NCI-H1417 treated with DMSO at 0.1 percent for 48 hours (cell line): Measurements from ENCODE around the gene ORM2.
"Not testable (repeated sequence)": the region's sequence is repeated elsewhere in the genome, so short reads cannot be mapped to it uniquely, and the experiment has no call there.

Experiments used
- DNase-seq: peaks from one replicate; lab custom pipeline; 2025; lab: John Stamatoyannopoulos, UW

Gene ORM2

DNA sequence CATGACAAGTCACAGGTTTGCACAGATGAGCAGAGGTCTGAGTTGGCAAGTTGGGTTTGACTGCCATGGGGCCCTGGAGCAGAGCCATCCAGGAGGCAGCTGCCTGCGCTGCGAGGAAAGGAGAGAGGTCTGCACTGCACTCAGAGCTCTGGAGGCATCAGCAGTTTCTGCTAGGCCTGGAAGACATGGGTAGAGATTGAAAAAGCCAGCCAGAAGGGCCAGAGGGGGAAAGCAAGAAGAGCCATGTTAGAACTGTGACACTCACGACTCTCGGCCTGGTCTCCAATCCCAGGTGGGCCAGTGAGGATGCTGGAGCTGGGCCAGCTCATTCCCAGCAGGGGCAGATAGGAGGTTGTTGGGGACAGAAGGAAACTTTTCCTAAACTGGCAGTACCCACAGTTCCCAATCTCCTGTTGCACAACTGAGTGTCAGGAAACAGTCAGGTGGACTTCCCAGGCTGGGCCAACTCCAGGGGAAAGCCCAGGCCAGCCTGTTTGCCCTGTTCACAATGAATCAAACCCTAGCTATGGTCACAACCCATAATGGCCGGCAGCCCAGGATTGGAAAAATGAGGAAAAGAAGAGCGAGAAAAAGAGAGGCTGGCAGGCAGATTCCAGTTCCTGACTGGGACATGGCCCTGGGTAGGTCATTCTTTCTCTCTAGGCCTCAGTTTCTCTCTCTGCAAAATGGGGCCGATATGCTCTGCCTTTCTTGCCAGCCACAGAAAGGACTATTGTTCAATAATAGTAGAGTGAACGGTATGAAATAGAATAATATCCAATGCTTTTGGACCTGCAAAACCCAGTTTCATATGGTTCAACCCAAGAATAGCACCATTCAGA is 14.6 kb upstream of the ORM2 start:
- no peak for DNase-seq

DNA sequence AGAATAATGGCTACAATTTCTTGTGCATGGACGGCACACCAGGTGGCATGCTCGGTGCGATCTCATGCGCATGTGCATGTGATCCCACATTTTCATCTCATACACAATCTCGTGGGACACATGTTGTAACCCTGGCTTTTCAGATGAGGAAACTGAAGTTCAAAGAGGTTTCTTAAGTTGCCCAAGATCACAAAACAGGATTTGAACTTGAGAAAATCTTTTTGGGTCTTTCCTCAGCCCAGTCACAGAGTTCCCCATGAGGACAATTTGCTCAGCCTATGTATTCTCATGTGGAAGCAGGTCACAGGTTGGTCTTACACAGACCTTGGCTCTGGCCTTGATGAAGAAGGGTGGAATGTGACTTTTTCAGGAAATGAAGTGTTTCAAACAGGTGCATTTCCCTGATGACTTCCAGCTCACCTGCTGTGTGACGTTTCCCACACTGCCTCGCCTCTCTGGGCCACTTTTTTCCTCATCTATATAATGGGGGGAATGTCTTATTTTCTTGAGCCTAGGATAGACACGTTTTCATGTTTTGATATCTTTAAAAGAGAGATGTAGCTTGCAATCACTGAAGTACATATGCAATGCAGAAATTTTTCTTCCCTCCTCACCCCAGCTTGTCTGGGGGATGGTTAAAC is 13.8 kb upstream of the ORM2 start:
- DNase-seq = no peak

DNA sequence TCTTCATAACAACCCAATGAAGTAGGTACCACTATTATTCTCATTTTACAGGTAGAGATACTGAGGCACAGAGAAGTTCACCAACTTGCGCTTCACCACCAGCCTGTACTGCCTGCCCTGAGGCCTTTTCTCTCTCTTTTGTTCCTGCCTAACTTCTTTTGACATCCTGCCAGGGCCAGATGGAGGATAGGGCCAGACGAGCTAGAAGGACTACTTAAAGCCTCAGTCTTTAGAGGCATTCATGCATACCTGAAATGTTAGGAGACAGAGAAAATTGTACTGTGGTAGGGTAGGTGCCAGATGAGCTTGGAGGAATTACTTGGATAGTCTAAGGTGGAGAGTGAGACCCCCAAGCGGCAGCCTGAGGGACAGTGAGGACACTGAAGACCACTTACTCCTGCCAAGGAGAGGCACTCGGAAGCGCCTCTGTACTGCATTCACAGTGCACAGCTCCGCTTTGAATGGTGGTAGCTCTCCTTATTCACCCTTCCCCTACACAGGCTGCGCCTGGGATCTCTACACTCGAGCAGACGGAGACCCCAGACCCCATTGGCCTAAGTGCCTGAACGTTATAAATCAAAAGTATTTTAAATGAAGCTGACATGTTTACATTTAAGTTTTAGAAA is 13.0 kb upstream of the ORM2 start:
- DNase-seq = no peak

DNA sequence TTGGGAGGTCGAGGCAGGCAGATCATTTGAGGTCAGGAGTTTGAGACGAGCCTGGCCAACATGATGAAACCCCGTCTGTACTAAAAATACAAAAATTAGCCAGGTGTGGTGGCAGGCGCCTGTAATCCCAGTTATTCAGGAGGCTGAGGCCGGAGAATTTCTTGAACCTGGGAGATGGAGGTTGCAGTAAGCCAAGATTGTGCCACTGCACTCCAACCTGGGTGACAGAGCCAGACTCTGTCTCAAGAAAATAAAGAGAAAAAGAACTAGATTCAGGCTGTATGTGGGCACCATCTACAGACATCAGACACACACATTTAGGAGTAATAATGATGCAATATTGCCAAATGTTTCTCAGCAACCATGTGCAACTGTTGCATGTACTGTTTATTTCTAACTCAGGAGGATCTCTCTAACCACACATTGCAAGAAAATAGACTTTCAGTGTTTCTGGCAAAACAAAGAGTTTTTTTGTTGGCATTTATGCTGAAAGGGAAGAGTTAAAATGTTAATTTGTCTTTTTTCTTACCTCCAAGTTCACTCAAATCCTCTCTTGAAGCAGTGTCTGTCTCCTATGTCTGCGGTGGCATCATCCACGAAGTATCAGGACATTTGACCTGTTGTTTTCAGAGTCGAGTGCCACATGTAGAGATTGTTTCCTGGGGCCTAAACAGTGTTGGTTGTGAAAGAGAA is 11.9 kb upstream of the ORM2 start:
- no peak for DNase-seq

DNA sequence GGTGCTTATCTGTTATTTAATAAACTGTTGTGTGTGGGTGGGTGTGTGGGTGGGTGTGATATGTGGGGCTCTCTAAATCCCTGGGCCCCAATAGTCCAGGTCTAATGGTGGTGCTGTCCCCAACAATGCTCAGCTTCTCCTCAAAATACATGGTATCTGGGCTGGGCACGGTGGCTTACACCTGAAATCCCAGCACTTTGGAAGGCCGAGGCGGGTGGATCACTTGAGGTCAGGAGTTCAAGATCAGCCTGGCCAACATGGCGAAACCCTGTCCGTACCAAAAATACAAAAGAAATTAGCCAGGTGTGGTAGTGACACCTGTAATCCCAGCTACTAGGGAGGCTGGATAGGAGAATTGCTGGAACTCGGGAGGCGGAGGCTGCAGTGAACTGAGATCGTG is 11.3 kb upstream of the ORM2 start:
- no peak for DNase-seq

DNA sequence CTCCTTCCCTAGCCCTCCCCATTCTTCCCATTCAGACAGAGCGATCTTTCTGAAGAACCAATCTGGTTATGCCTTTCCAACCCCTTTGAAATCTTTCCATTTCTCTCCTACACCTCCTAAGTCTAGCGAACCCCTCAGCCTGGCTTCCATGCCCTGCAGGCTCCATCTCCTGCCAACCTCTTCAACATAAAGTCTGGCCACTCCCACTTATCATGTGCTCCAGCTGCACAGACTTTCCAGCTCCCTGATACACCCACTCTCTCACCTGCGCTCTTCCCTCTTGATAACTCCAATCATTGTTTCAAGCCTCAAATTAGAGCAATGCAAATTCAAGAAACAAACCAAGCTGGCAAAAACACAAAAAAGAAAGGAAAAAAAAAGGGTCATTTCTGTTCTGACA is 10.5 kb upstream of the ORM2 start:
- DNase-seq = no peak

DNA sequence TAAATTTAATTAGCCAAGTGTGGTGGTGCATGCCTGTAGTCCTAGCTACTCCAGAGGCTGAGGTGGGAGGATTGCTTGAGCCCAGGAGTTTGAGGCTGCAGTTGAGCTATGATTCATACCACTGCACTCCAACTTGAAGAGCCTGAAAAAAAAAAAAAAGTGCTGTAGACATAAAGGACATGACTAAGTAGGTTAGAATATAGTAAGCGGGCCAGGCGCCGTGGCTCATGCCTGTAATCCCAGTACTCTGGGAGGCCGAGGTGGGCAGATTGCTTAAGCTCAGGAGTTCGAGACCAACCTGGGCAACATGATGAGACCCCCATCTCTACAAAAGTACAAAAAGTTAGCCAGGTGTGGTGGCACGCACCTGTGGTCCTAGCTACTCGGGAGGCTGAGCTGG is 9.0 kb upstream of the ORM2 start:
- not testable (repeated sequence) for DNase-seq

DNA sequence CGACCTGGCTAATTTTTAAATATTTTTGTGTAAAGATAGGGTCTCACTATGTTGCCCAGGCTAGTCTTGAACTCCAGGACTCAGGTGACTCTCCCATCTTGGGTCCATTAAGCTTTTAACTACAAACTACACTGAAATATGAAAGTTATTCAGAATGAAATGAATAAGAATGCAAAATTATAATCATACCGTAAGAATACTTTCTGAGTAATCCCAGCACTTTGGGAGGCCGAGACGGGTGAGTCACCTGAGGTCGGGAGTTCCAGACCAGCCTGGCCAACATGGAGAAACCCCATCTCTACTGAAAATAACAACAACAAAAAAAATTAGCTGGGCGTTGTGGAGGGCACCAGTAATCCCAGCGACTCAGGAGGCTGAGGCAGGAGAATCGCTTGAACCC is 7.9 kb upstream of the ORM2 start:
- DNase-seq = no peak

DNA sequence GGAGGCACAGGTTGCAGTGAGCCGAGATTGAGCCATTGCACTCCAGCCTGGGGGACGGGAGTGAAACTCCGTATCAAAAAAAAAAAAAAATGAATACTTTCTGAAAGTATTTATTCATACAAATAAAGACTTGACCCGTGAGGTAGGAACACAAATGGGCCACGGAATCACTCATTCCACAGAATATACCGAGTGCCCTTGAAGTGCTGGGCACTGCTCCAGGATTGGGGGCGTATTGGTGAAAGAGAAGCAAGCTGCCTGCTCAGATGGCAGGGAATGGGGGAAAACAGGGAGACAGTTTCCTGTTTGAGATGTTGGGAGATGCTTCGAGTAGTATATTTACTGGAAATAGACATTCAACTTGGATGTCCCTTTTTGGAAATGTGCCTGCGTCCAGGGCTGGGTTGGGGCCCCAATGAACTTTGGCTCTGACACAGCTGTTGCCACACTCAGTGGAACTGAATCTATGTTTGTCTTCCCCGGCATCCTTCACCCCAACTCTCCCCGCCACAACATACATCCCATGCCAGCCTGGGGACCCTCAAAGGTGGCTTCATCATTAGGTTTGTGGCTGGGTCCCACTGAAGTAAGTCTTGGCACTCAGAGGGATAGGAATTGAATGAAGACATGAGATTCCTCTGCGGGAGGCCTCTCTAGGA is 7.4 kb upstream of the ORM2 start:
- DNase-seq = not testable (repeated sequence)

DNA sequence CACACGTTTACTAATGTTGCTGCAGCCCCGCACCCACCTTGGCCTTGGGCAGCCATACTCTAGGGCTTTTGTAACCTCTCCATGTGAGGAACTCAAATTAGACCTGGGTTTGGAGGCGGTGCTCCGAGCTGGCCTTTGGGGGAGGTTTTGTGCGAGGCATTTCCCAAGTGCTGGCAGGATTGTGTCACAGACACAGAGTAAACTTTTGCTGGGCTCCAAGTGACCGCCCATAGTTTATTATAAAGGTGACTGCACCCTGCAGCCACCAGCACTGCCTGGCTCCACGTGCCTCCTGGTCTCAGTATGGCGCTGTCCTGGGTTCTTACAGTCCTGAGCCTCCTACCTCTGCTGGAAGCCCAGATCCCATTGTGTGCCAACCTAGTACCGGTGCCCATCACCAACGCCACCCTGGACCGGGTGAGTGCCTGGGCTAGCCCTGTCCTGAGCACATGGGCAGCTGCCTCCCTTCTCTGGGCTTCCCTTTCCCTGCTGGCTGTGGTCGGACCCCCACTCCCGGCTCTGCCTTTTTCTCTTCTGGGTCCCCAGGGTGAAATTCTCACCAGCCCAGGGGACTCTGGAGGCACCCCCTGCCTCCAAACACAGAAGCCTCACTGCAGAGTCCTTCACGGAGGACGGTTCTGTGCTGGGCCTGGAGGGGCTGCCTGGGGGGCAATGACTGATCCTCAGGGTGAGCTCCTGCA is 6.7 kb upstream of the ORM2 start, which contains the start of gene ORM1:
TSS of gene ORM1 (plus strand) at position 268 of the 701 bp plus-strand sequence. CDS start at position 304, 36 bp downstream.
- not testable (repeated sequence) for DNase-seq

DNA sequence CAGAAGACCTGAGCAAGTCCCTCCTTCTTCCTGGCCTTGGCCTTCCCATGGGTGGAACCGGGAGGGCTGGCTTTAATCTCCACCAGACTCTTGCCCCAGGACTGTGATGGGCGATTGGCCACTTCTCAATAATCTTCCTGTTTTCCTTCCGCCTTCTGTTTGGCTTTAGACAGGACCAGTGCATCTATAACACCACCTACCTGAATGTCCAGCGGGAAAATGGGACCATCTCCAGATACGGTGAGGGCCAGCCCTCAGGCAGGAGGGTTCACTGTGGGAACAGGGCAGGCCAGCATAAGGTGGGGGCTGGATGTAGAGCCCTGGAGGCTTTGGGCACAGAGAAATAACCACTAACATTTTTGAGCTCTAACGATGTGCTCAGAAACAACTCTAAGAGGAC is 5.8 kb upstream of the ORM2 start:
- not testable (repeated sequence) for DNase-seq

DNA sequence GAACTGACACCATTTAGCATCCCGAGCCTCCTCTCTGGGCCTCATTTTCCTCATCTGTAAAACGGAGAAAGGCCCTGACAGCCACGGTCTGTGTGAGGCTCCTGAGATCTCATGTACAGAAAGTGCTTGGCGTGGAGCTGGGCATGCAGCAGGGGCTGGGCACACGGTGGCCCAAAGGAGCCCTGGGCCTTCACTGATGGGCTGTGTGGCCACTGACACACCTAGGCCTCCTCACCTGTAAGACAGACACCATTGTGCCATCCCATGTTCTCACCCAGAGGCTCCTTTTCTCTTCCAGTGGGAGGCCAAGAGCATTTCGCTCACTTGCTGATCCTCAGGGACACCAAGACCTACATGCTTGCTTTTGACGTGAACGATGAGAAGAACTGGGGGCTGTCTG is 5.2 kb upstream of the ORM2 start:
- DNase-seq = no peak

DNA sequence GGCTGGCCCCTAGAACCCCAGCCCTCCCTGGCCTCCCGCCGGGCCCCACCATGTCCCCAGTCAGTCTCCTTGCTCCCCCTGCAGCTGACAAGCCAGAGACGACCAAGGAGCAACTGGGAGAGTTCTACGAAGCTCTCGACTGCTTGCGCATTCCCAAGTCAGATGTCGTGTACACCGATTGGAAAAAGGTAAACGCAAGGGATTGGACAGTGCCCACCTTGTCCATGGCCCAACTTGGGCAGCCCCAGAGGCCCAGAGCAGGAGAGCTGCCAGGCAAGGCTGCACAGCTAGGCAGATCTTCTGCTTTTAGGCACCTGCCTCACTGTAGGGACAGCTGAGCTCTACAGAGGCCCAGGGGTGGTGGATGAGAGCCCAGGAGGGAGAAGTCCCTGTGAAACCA is 4.7 kb upstream of the ORM2 start:
- DNase-seq = not testable (repeated sequence)

DNA sequence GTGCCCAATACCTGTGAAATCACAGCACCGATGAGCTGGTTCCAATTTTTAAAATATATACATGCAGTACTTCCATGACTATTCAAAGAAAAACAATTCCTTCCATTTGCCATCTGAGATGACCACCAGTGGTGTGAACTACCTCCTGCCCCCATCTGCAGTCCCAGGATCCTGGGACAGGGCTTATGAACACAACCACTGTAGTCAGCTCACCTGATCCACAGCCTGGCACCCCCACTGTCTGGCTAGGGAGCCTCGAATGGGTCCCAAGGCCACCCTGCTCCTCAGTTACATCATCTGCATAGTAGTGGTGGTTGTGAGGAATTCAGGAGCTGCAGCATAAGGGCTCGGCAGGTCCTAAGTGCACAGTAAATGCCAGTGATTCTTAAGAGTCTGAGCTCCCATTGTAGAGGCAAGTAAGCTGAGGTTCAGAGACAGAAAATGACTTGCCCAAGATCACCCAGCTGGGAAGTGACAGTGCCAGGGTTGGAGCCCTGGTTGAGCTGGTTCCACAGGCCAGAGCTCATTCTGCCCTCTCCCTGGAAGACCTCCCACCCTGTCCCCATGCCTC is 3.9 kb upstream of the ORM2 start:
- not testable (repeated sequence) for DNase-seq

DNA sequence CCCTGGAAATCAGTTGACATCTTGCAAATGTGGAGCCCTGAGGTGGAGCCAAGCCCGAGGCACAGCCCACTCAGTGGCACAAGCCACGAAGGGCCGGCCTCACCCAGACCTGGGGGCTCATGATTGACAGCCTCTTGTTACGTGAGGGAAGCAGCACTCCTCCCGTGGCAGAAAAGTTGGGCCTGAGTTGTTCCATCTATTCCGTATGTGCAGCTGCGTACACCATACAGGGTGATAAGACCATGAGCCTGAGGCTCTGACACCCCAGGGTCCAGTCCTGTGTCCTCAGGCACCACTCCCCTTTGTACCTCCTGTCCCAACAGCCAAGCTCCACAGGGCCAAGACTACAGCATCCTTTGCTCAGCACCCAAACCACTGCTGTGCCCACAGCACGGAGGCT is 1.9 kb upstream of the ORM2 start:
- DNase-seq = no peak

DNA sequence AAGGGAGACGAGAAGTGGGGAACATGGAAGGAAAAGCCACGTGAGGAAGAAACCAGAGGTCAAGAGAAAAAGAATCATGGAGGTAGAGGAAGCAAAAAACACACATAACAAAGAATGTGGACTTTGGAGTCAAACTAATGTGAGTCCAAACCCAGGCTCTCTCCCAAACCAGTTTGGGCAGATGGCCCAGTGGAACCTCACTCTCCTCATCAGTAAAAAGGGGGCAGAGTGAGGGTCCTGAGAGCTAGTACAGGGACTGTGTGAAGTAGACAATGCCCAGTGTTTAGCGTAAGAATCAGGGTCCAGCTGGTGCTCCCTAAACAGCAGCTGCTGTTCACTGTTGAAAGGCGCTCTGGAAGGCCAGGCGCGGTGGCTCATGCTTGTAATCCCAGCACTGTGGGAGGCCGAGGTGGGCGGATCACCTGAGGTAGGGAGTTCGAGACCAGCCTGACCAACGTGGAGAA is 1.3 kb upstream of the ORM2 start:
- not testable (repeated sequence) for DNase-seq

DNA sequence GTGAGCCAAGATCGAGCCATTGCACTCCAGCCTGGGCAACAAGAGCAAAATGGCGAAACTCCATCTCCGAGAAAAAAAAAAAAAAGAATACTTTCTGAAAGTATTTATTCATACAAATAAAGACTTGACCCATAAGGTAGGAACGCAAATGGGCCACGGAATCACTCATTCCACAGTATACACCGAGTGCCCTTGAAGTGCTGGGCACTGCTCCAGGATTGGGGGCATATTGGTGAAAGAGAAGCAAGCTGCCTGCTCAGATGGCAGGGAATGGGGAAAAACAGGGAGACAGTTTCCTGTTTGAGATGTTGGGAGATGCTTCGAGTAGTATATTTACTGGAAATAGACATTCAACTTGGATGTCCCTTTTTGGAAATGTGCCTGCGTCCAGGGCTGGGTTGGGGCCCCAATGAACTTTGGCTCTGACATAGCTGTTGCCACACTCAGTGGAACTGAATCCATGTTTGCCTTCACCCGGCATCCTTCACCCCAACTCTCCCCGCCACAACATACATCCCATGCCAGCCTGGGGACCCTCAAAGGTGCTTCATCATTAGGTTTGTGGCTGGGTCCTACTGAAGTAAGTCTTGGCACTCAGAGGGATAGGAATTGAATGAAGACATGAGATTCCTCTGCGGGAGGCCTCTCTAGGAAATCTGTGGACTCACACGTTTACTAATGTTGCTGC is 588 bp upstream of the ORM2 start:
- DNase-seq = not testable (repeated sequence)

DNA sequence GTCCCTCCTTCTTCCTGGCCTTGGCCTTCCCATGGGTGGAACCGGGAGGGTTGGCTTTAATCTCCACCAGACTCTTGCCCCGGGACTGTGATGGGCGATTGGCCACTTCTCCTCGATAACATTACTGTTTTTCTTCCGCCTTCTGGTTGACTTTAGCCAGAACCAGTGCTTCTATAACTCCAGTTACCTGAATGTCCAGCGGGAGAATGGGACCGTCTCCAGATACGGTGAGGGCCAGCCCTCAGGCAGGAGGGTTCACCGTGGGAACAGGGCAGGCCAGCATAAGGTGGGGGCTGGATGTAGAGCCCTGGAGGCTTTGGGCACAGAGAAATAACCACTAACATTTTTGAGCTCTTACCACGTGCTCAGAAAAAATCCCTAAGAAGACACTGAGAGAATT is 967 bp downstream of the ORM2 start:
- DNase-seq = no peak

DNA sequence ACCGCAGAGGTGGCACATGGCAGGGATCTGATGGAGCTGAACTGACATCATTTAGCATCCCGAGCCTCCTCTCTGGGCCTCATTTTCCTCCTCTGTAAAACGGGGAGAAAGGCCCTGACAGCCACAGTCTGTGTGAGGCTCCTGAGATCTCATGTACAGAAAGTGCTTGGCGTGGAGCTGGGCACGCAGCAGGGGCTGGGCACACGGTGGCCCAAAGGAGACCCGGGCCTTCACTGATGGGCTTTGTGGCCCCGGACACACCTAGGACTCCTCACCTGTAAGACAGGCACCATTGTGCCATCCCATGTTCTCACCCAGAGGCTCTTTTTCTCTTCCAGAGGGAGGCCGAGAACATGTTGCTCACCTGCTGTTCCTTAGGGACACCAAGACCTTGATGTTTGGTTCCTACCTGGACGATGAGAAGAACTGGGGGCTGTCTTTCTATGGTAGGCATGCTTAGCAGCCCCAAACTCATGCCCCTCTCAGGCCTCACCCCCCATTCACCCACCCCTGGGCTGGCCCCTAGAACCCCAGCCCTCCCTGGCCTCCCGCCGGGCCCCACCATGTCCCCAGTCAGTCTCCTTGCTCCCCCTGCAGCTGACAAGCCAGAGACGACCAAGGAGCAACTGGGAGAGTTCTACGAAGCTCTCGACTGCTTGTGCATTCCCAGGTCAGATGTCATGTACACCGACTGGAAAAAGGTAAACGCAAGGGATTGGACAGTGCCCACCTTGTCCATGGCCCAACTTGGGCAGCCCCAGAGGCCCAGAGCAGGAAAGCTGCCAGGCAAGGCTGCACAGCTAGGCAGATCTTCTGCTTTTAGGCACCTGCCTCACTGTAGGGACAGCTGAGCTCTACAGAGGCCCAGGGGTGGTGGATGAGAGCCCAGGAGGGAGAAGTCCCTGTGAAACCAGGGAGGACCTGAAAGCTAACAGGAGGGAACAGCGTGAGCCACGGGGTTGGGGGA is 1.8 kb downstream of the ORM2 start:
- not testable (repeated sequence) for DNase-seq
